Measurements from ENCODE around the gene SHROOM3. TPM values are rescaled to one million over a fixed set of nuclear protein-coding genes. Genes with fewer than 3 reads are reported as not detected.

Gene SHROOM3
- total RNA-seq, 2 donors from 2014 or later = 56.7 to 96.0 TPM

GRCh38 chr4:76729460-76729859 is 294.4 kb downstream of the SHROOM3 start:
- H3K9me3 ChIP-seq = no peaks in the 10 kb centered on the region
- no peak for ATAC-seq
- H3K4me1 ChIP-seq = peaks cover 13% of the 10 kb centered on the region
- intact Hi-C loops (cut with DNase I) = no loop called here
- TF ChIP-seq POLR2A (IDR thresholded peaks at IDR 0.05) (no peak), CTCF (IDR thresholded peaks at IDR 0.05) (no peak)
- no peak overlapping the region for H3K27ac ChIP-seq
- no peaks in the 10 kb centered on the region for H3K36me3 ChIP-seq (replicated peaks in 1 of 2; ENCODE audit: insufficient read depth in 1 of 2, low read depth in 2 of 2)
- DNase-seq = no peak
- WGBS, 2 donors = 73 to 81% methylated on average over 1 of the region's 1 CpG
- no peaks in the 10 kb centered on the region for H3K27me3 ChIP-seq
- no peak overlapping the region for H3K4me3 ChIP-seq

GRCh38 chr4:76729980-76730379 is 295.0 kb downstream of the SHROOM3 start:
- no peak for TF ChIP-seq CTCF (IDR thresholded peaks at IDR 0.05)
- no peak for TF ChIP-seq POLR2A (IDR thresholded peaks at IDR 0.05)
- H3K36me3 ChIP-seq (replicated peaks in 1 of 2; ENCODE audit: insufficient read depth in 1 of 2, low read depth in 2 of 2) = no peaks in the 10 kb centered on the region
- DNase-seq (no peak), ATAC-seq (no peak)
- no peak overlapping the region for H3K4me3 ChIP-seq
- peaks cover 13% of the 10 kb centered on the region for H3K4me1 ChIP-seq
- no peaks in the 10 kb centered on the region for H3K9me3 ChIP-seq
- no peak overlapping the region for H3K27ac ChIP-seq
- 84 to 94% methylated on average over 1 of the region's 1 CpG for WGBS, 2 donors
- intact Hi-C loops (cut with DNase I) = loop anchor here (10.0 kb wide), 1 partner anchor 225 kb away; no protein-coding TSS in a partner anchor
- no peaks in the 10 kb centered on the region for H3K27me3 ChIP-seq

- Histone ChIP-seq H3K27ac (peak overlapping the region in 1 of 4 donors; percentile 12), H3K4me3 (no peak overlapping the region), H3K4me1 (peaks cover 18% of the 10 kb centered on the region), H3K36me3 (replicated peaks in 1 of 2; ENCODE audit: insufficient read depth in 1 of 2, low read depth in 2 of 2) (no peaks in the 10 kb centered on the region), H3K9me3 (no peaks in the 10 kb centered on the region), H3K27me3 (no peaks in the 10 kb centered on the region)
- no peak for DNase-seq
- 75 to 82% methylated on average over 1 of the region's 1 CpG for WGBS, 2 donors
- no peak for ATAC-seq
- intact Hi-C loops (cut with DNase I) = loop anchor here (10.0 kb wide), 1 partner anchor 227 kb away; no protein-coding TSS in a partner anchor
- TF ChIP-seq CTCF (IDR thresholded peaks at IDR 0.05) (no peak), POLR2A (IDR thresholded peaks at IDR 0.05) (no peak)
These were observed 297.2 kb downstream of the SHROOM3 start for GRCh38 chr4:76732246-76732645.

GRCh38 chr4:76733068-76733771 is 298.2 kb downstream of the SHROOM3 start:
- no peaks in the 10 kb centered on the region for H3K27me3 ChIP-seq
- H3K27ac ChIP-seq = no peak overlapping the region
- intact Hi-C loops (cut with DNase I) = loop anchor here (10.0 kb wide), 1 partner anchor 228 kb away; no protein-coding TSS in a partner anchor
- no peaks in the 10 kb centered on the region for H3K9me3 ChIP-seq
- peak; percentile 46 to 80 (median 76) for DNase-seq
- no peak overlapping the region for H3K4me3 ChIP-seq
- TF ChIP-seq CTCF (IDR thresholded peaks at IDR 0.05) = peak in 6 of 7 experiments; percentile 25 to 85 (median 66)
- no peak for TF ChIP-seq POLR2A (IDR thresholded peaks at IDR 0.05)
- 44 to 75% methylated on average over 3 of the region's 3 CpGs for WGBS, 2 donors
- ATAC-seq = no peak
- no peaks in the 10 kb centered on the region for H3K36me3 ChIP-seq (replicated peaks in 1 of 2; ENCODE audit: insufficient read depth in 1 of 2, low read depth in 2 of 2)
- peaks cover 18% of the 10 kb centered on the region for H3K4me1 ChIP-seq

- WGBS, 2 donors = 73% methylated on average over 3 of the region's 3 CpGs
- ATAC-seq (no peak), DNase-seq (no peak)
- no peaks in the 10 kb centered on the region for H3K27me3 ChIP-seq
- H3K4me3 ChIP-seq = no peak overlapping the region
- no peaks in the 10 kb centered on the region for H3K9me3 ChIP-seq
- intact Hi-C loops (cut with DNase I) = loop anchor here (10.0 kb wide), 1 partner anchor 232 kb away; no protein-coding TSS in a partner anchor
- no peak overlapping the region for H3K27ac ChIP-seq
- no peak for TF ChIP-seq POLR2A (IDR thresholded peaks at IDR 0.05)
- H3K4me1 ChIP-seq = peaks cover 12% of the 10 kb centered on the region
- peaks cover 0 to 2% of the 10 kb centered on the region in 2 donors for H3K36me3 ChIP-seq (replicated peaks in 1 of 2; ENCODE audit: insufficient read depth in 1 of 2, low read depth in 2 of 2)
These were observed 301.4 kb downstream of the SHROOM3 start for GRCh38 chr4:76736414-76736813.

All from body of pancreas (tissue), 4 donors.